Trophoblast cell (in vitro differentiated cells and primary cell): Measurements from ENCODE around the gene RSAD2.

Source experiments
- DNase-seq, 2 donors: peaks; one replicate each; pipeline ENCODE4 v3.0.0-alpha.2; 2016
- H2AFZ ChIP-seq: 2 replicates; pipeline ENCODE4 v1.6.1; 2013; ENCODE audit warnings: low read length, moderate library complexity, mild to moderate bottlenecking; ENCODE audit not compliant: insufficient read depth, poor library complexity
- H2AK5ac ChIP-seq: 2 replicates; pipeline ENCODE4 v1.6.1; 2013; ENCODE audit warnings: mild to moderate bottlenecking, low read length
- H2BK120ac ChIP-seq: 2 replicates; pipeline ENCODE4 v1.6.1; 2013; ENCODE audit warnings: low read length, mild to moderate bottlenecking, moderate library complexity; ENCODE audit not compliant: insufficient read depth, poor library complexity
- H2BK12ac ChIP-seq: 2 replicates; pipeline ENCODE4 v1.6.1; 2013; ENCODE audit warnings: mild to moderate bottlenecking, low read length, moderate library complexity
- H2BK5ac ChIP-seq: 2 replicates; pipeline ENCODE4 v1.6.1; 2013; ENCODE audit warnings: low read length, low read depth, moderate library complexity, mild to moderate bottlenecking; ENCODE audit not compliant: poor library complexity
- H3K14ac ChIP-seq: 2 replicates; pipeline ENCODE4 v1.6.1; 2013; ENCODE audit warnings: mild to moderate bottlenecking, low read length
- H3K18ac ChIP-seq: 2 replicates; pipeline ENCODE4 v1.6.1; 2013; ENCODE audit warnings: mild to moderate bottlenecking, low read length
- H3K23ac ChIP-seq: 2 replicates; pipeline ENCODE4 v1.6.1; 2013; ENCODE audit warnings: low read length
- H3K27ac ChIP-seq: 2 replicates; pipeline ENCODE4 v1.5.1; 2013; ENCODE audit warnings: low read depth, mild to moderate bottlenecking, inconsistent platforms, low read length, moderate library complexity
- H3K27me3 ChIP-seq: 2 replicates; pipeline ENCODE4 v1.6.1; 2013; ENCODE audit warnings: inconsistent platforms, mild to moderate bottlenecking, low read length, moderate library complexity; ENCODE audit not compliant: insufficient read depth
- H3K36me3 ChIP-seq, 2 experiments: 1 replicate in 1 of 2; 2 replicates in 1 of 2; pipeline ENCODE4 v1.6.1; 2013; ENCODE audit warnings: low read length in 2 of 2, mild to moderate bottlenecking in 2 of 2, moderate library complexity in 1 of 2; ENCODE audit not compliant: insufficient read depth in 2 of 2, control insufficient read depth in 1 of 2
- H3K4ac ChIP-seq: 2 replicates; pipeline ENCODE4 v1.6.1; 2013; ENCODE audit warnings: low read depth, mild to moderate bottlenecking, low read length, moderate library complexity
- H3K4me1 ChIP-seq, 2 experiments: 1 replicate in 1 of 2; 2 replicates in 1 of 2; pipeline ENCODE4 v1.6.1; 2013; ENCODE audit warnings: low read length in 2 of 2, mild to moderate bottlenecking in 2 of 2, moderate library complexity in 1 of 2; ENCODE audit not compliant: insufficient read depth in 2 of 2, control insufficient read depth in 1 of 2
- H3K4me2 ChIP-seq: 2 replicates; pipeline ENCODE4 v1.6.1; 2013; ENCODE audit warnings: inconsistent platforms, mild to moderate bottlenecking, low read length, moderate library complexity
- H3K4me3 ChIP-seq: 2 replicates; pipeline ENCODE4 v1.5.1; 2013; ENCODE audit warnings: mild to moderate bottlenecking, low read depth, low read length, inconsistent platforms
- H3K79me1 ChIP-seq: one replicate; pipeline ENCODE4 v1.6.1; 2013; ENCODE audit warnings: low read length
- H3K79me2 ChIP-seq: 2 replicates; pipeline ENCODE4 v1.6.1; 2013; ENCODE audit warnings: low read length, mild to moderate bottlenecking; ENCODE audit not compliant: control insufficient read depth, insufficient read depth, poor library complexity
- H3K9ac ChIP-seq: 2 replicates; pipeline ENCODE4 v1.6.1; 2013; ENCODE audit warnings: mild to moderate bottlenecking, low read length
- H3K9me3 ChIP-seq: 2 replicates; pipeline ENCODE4 v1.6.1; 2013; ENCODE audit warnings: low read depth, mild to moderate bottlenecking, control low read depth, inconsistent platforms, low read length; ENCODE audit not compliant: insufficient read depth
- H4K12ac ChIP-seq: 2 replicates; pipeline ENCODE4 v1.6.1; 2013; ENCODE audit warnings: low read depth, mild to moderate bottlenecking, low read length, moderate library complexity
- H4K8ac ChIP-seq: 2 replicates; pipeline ENCODE4 v1.6.1; 2013; ENCODE audit warnings: low read depth, mild to moderate bottlenecking, low read length, moderate library complexity
- H4K91ac ChIP-seq: one replicate; pipeline ENCODE4 v1.6.1; 2013; ENCODE audit warnings: low read depth, mild to moderate bottlenecking, low read length, moderate library complexity
- WGBS: extraction: QIAGEN DNeasy Blood & Tissue Kit; methylation state at CpG from one replicate; pipeline ENCODE4 v1.1.7; 2013; ENCODE audit warnings: missing lambda C conversion rate; ENCODE audit not compliant: insufficient read length, insufficient coverage; ENCODE audit errors: extremely low coverage; 5-methylcytosine and 5-hydroxymethylcytosine counted together

Gene RSAD2

GRCh38 chr2:6833300-6833604 is 44.3 kb upstream of the RSAD2 start:
- no peaks in the 10 kb centered on the region for H3K4me1 ChIP-seq

GRCh38 chr2:6834163-6834562 is 43.4 kb upstream of the RSAD2 start:
- Histone ChIP-seq H2BK120ac (no peak overlapping the region), H4K12ac (no peak overlapping the region), H2BK12ac (no peak overlapping the region), H2AFZ (no peak overlapping the region), H3K18ac (no peak overlapping the region), H3K9me3 (peaks cover 2% of the 10 kb centered on the region), H4K91ac (no peak overlapping the region), H3K79me2 (no peaks in the 10 kb centered on the region), H2BK5ac (no peak overlapping the region), H3K79me1 (no peaks in the 10 kb centered on the region), H3K9ac (no peak overlapping the region), H3K36me3 (no peaks in the 10 kb centered on the region), H3K4me1 (no peaks in the 10 kb centered on the region), H3K4ac (no peak overlapping the region), H3K23ac (no peak overlapping the region), H3K27ac (no peak overlapping the region), H4K8ac (no peak overlapping the region), H3K4me2 (no peak overlapping the region), H2AK5ac (no peak overlapping the region), H3K27me3 (no peaks in the 10 kb centered on the region), H3K14ac (no peak overlapping the region), H3K4me3 (no peak overlapping the region)
- DNase-seq: no peak

More at GRCh38 chr2:6833300-6833604, 44.3 kb upstream of the RSAD2 start:
- Histone ChIP-seq H2AFZ (no peak overlapping the region), H3K79me2 (no peaks in the 10 kb centered on the region), H3K4ac (no peak overlapping the region), H2AK5ac (no peak overlapping the region), H3K14ac (no peak overlapping the region), H4K12ac (no peak overlapping the region), H2BK5ac (no peak overlapping the region), H3K4me3 (no peak overlapping the region), H3K23ac (no peak overlapping the region), H3K9me3 (peaks cover 2% of the 10 kb centered on the region), H3K36me3 (no peaks in the 10 kb centered on the region), H3K9ac (no peak overlapping the region), H3K27me3 (no peaks in the 10 kb centered on the region), H4K8ac (no peak overlapping the region), H2BK12ac (no peak overlapping the region), H2BK120ac (no peak overlapping the region), H3K27ac (no peak overlapping the region), H4K91ac (no peak overlapping the region), H3K18ac (no peak overlapping the region), H3K4me2 (no peak overlapping the region), H3K79me1 (no peaks in the 10 kb centered on the region)
- no CpG with 5 or more reads among the region's 2 CpGs for WGBS
- no peak for DNase-seq

GRCh38 chr2:6835467-6835866 is 42.1 kb upstream of the RSAD2 start:
- Histone ChIP-seq H3K14ac (no peak overlapping the region), H4K8ac (no peak overlapping the region), H3K79me2 (no peaks in the 10 kb centered on the region), H3K27ac (no peak overlapping the region), H3K4me3 (no peak overlapping the region), H3K9ac (no peak overlapping the region), H3K18ac (no peak overlapping the region), H3K27me3 (no peaks in the 10 kb centered on the region), H4K91ac (no peak overlapping the region), H2AFZ (no peak overlapping the region), H4K12ac (no peak overlapping the region), H3K4me1 (no peaks in the 10 kb centered on the region), H2AK5ac (no peak overlapping the region), H2BK120ac (no peak overlapping the region), H2BK5ac (no peak overlapping the region), H3K36me3 (no peaks in the 10 kb centered on the region), H2BK12ac (no peak overlapping the region), H3K79me1 (no peaks in the 10 kb centered on the region), H3K23ac (no peak overlapping the region), H3K9me3 (peaks cover 2% of the 10 kb centered on the region), H3K4me2 (no peak overlapping the region), H3K4ac (no peak overlapping the region)
- DNase-seq: no peak

- Histone ChIP-seq H3K27me3 (no peaks in the 10 kb centered on the region), H4K12ac (no peak overlapping the region), H3K4me2 (no peak overlapping the region), H3K36me3 (no peaks in the 10 kb centered on the region), H2BK120ac (no peak overlapping the region), H3K9ac (no peak overlapping the region), H4K8ac (no peak overlapping the region), H3K9me3 (peaks cover 4% of the 10 kb centered on the region), H3K18ac (no peak overlapping the region), H3K4me1 (no peaks in the 10 kb centered on the region), H3K79me1 (no peaks in the 10 kb centered on the region), H2BK12ac (no peak overlapping the region), H2AFZ (no peak overlapping the region), H2AK5ac (no peak overlapping the region), H3K14ac (no peak overlapping the region), H3K27ac (no peak overlapping the region), H2BK5ac (no peak overlapping the region), H3K4me3 (no peak overlapping the region), H3K23ac (no peak overlapping the region), H3K4ac (no peak overlapping the region), H4K91ac (no peak overlapping the region), H3K79me2 (no peaks in the 10 kb centered on the region)
- WGBS: no CpG with 5 or more reads among the region's 4 CpGs
- no peak for DNase-seq
Observed at GRCh38 chr2:6838673-6839319, 38.8 kb upstream of the RSAD2 start.
